Neural progenitor cell (in vitro differentiated cells): ENCODE measurements around the gene ATP1A2.

Source experiments
- EZH2 ChIP-seq: fragments of 200-600 bp; sonication (generic); IDR thresholded peaks from 2 replicates; pipeline ENCODE4 v1.6.1; 2017; ENCODE audit warnings: antibody characterized with exemption, mild to moderate bottlenecking, moderate library complexity
- TF ChIP-seq, protein P1 (sequence below): fragments of 200-600 bp; sonication (generic); IDR thresholded peaks from 2 replicates; pipeline ENCODE4 v1.5.1; 2017; ENCODE audit warnings: antibody characterized with exemption, mild to moderate bottlenecking

DNA sequence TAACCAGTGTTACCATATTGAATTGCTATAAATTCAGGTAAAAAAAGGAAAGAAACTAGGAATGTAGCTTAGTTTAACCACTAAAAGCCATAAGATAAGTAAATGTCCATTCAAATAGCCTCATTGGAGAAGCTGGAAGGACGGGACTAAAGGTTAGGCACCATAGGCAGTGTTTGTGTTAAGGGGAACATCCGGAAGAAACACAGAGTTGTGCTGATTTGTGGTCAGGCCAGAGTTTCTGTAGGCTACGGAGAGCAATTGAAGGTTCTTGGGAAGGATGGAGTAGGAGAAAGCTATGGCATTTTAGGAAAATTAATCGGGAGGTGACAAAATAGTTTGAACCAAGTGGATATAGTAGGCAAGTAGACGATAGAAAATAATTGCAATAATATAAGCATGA, 44.3 kb upstream of the ATP1A2 start:
- TF ChIP-seq, protein P1, sequence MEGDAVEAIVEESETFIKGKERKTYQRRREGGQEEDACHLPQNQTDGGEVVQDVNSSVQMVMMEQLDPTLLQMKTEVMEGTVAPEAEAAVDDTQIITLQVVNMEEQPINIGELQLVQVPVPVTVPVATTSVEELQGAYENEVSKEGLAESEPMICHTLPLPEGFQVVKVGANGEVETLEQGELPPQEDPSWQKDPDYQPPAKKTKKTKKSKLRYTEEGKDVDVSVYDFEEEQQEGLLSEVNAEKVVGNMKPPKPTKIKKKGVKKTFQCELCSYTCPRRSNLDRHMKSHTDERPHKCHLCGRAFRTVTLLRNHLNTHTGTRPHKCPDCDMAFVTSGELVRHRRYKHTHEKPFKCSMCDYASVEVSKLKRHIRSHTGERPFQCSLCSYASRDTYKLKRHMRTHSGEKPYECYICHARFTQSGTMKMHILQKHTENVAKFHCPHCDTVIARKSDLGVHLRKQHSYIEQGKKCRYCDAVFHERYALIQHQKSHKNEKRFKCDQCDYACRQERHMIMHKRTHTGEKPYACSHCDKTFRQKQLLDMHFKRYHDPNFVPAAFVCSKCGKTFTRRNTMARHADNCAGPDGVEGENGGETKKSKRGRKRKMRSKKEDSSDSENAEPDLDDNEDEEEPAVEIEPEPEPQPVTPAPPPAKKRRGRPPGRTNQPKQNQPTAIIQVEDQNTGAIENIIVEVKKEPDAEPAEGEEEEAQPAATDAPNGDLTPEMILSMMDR = no peak
- no peak for TF ChIP-seq EZH2
